ENCODE measurements around the gene F11. TPM values are rescaled to one million over a fixed set of nuclear protein-coding genes. Genes with fewer than 3 reads are reported as not detected.

The F11 gene
- total and polyA plus RNA-seq, 2 of the 13 experiments (the other 11 are each of a cell fraction or from before 2014, with no cell fraction given) = 35.1 to 58.0 TPM

GRCh38 chr4:186249785-186250754 lies 15.9 kb upstream of the F11 start:
- DNase-seq (ENCODE audit: low spot score) (no peak), ATAC-seq (no peak), FAIRE-seq (no peak)
- Histone ChIP-seq H3K4me1 (ENCODE audit: insufficient read depth, low read length) (peaks cover 18% of the 10 kb centered on the region), H3K27ac (ENCODE audit: extremely low read length, insufficient read depth, low read length) (no peak overlapping the region), H3K4me3 (replicated peaks in 1 of 3; ENCODE audit: insufficient read depth in 1 of 3, low read depth in 2 of 3, low read length in 3 of 3) (no peak overlapping the region), H3K27me3 (ENCODE audit: control insufficient read depth in 1 of 2, insufficient read depth in 2 of 2, low read length in 2 of 2) (no peaks in the 10 kb centered on the region), H4K20me1 (ENCODE audit: insufficient read depth, low read length) (no peaks in the 10 kb centered on the region), H3K4me2 (ENCODE audit: low read depth, low read length) (no peak overlapping the region), H3K36me3 (replicated peaks in 1 of 2; ENCODE audit: control insufficient read depth in 1 of 2, insufficient read depth in 2 of 2, low read length in 2 of 2) (no peaks in the 10 kb centered on the region), H2AFZ (ENCODE audit: low read length) (no peak overlapping the region), H3K79me2 (ENCODE audit: insufficient read depth, low read length) (no peaks in the 10 kb centered on the region), H3K9me3 (ENCODE audit: low read length) (no peaks in the 10 kb centered on the region), H3K9ac (ENCODE audit: insufficient read depth, low read depth, low read length) (no peak overlapping the region)
- ChIA-PET CTCF (ENCODE audit: low intra/inter-chr PET ratio, low total read pairs) (no interaction called here), POLR2A (interaction anchor here (1.2 to 2.1 kb wide), 3 partner anchors 10 to 17 kb away, joined by 3 to 22 read pairs (median 6); partner anchors contain the start of gene F11)
- 83% methylated on average over 8 of the region's 8 CpGs for WGBS (ENCODE audit: low lambda C conversion rate)
- no TSS peak for BruUV-seq (replicated peaks)
- in situ Hi-C loops (cut with HindIII; ENCODE audit: extremely low pct_ligation_motif_present, low pct_unique_long_range_greater_than_20kb) (no loop called here), intact Hi-C loops (cut with micrococcal nuclease; ENCODE audit: unreplicated experiment) (no loop called here)
- TF ChIP-seq, protein P1, sequence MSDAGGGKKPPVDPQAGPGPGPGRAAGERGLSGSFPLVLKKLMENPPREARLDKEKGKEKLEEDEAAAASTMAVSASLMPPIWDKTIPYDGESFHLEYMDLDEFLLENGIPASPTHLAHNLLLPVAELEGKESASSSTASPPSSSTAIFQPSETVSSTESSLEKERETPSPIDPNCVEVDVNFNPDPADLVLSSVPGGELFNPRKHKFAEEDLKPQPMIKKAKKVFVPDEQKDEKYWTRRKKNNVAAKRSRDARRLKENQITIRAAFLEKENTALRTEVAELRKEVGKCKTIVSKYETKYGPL (CRISPR knock-in tag; IDR thresholded peaks at IDR 0.05) = no peak
- TF ChIP-seq POLR2AphosphoS2 (IDR thresholded peaks at IDR 0.05; ENCODE audit: low read depth, low read length) = no peak
- TF ChIP-seq ZSCAN9 (CRISPR knock-in tag; IDR thresholded peaks at IDR 0.05; ENCODE audit: borderline replicate concordance) = no peak
- no peak for TF ChIP-seq ERF (CRISPR knock-in tag; IDR thresholded peaks at IDR 0.05)
- TF ChIP-seq RELA (CRISPR knock-in tag; IDR thresholded peaks at IDR 0.05) = no peak
- no peak for TF ChIP-seq ETS1 (CRISPR knock-in tag; IDR thresholded peaks at IDR 0.05)
- no peak for TF ChIP-seq FOXK2 (IDR thresholded peaks at IDR 0.05)
- no peak for TF ChIP-seq FOXC1 (CRISPR knock-in tag; IDR thresholded peaks at IDR 0.05; ENCODE audit: borderline replicate concordance)
- TF ChIP-seq MATR3 (CRISPR knock-in tag; IDR thresholded peaks at IDR 0.05) = no peak
- TF ChIP-seq RFXAP (CRISPR knock-in tag; IDR thresholded peaks at IDR 0.05; ENCODE audit: borderline replicate concordance) = no peak
- no peak for TF ChIP-seq ZNF773 (CRISPR knock-in tag; IDR thresholded peaks at IDR 0.05; ENCODE audit: borderline replicate concordance)
- no peak for TF ChIP-seq ZBTB25 (CRISPR knock-in tag; IDR thresholded peaks at IDR 0.05)
- TF ChIP-seq, protein P2, sequence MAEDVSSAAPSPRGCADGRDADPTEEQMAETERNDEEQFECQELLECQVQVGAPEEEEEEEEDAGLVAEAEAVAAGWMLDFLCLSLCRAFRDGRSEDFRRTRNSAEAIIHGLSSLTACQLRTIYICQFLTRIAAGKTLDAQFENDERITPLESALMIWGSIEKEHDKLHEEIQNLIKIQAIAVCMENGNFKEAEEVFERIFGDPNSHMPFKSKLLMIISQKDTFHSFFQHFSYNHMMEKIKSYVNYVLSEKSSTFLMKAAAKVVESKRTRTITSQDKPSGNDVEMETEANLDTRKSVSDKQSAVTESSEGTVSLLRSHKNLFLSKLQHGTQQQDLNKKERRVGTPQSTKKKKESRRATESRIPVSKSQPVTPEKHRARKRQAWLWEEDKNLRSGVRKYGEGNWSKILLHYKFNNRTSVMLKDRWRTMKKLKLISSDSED (CRISPR knock-in tag; IDR thresholded peaks at IDR 0.05) = no peak
- no peak for TF ChIP-seq SMAD9 (CRISPR knock-in tag; IDR thresholded peaks at IDR 0.05)
- TF ChIP-seq ZNF282 (IDR thresholded peaks at IDR 0.05; ENCODE audit: partially characterized antibody) = no peak
- TF ChIP-seq, protein P3, sequence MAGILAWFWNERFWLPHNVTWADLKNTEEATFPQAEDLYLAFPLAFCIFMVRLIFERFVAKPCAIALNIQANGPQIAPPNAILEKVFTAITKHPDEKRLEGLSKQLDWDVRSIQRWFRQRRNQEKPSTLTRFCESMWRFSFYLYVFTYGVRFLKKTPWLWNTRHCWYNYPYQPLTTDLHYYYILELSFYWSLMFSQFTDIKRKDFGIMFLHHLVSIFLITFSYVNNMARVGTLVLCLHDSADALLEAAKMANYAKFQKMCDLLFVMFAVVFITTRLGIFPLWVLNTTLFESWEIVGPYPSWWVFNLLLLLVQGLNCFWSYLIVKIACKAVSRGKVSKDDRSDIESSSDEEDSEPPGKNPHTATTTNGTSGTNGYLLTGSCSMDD (CRISPR knock-in tag; IDR thresholded peaks at IDR 0.05) = no peak
- TF ChIP-seq WIZ (CRISPR knock-in tag; IDR thresholded peaks at IDR 0.05) = no peak
- TF ChIP-seq ZNF83 (CRISPR knock-in tag; IDR thresholded peaks at IDR 0.05; ENCODE audit: borderline replicate concordance) = no peak

All from HepG2 (cell line).